DOHH2 (cell line): ENCODE measurements around the gene CYP4F3.

Source experiments
- EZH2phosphoT487 ChIP-seq: fragments of 200-600 bp; sonication (generic); IDR thresholded peaks from 2 replicates; pipeline ENCODE4 v1.6.1; 2017; ENCODE audit warnings: borderline replicate concordance, mild to moderate bottlenecking, antibody characterized with exemption, low read length, moderate library complexity, mixed read lengths
- TF ChIP-seq, protein P1 (sequence below): fragments of 200-600 bp; sonication (generic); IDR thresholded peaks from one replicate; pipeline ENCODE4 v1.5.1; 2014; ENCODE audit warnings: antibody characterized with exemption, mild to moderate bottlenecking, low read depth, low read length; ENCODE audit not compliant: poor library complexity, severe bottlenecking

DNA sequence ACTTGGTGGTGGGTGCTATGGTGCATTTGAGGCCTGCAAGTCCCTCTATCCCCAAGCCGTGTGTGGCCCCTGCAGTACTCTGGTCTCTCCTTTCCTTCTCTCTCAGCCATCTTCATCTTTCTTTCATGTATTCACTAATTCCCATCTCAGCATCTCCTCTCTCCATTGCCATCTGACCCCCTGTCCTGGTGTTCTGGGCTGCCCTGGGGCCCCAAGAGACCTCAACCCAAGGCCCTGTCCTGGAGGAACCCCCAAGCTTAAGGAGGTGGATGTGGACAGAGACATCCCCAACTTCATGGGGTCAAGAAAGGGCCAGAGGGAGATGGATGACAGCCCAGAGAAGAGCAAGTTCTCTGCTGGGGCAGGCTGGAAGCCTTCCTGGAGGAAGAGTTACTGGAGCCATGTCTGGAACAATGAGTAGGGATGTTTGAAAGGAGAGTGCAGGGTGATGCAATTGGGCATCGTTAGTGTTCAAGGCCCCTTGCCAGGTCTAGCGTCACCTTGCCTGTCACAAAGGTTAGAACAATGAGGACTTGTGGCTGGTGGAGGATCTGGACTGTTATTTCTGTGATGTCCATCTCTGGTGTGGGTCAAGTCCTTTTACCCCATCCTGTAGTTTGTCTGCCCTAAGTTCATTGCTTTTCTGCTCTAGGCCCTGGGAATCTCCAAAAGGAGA lies 3.5 kb downstream of the CYP4F3 start:
- TF ChIP-seq, protein P1, sequence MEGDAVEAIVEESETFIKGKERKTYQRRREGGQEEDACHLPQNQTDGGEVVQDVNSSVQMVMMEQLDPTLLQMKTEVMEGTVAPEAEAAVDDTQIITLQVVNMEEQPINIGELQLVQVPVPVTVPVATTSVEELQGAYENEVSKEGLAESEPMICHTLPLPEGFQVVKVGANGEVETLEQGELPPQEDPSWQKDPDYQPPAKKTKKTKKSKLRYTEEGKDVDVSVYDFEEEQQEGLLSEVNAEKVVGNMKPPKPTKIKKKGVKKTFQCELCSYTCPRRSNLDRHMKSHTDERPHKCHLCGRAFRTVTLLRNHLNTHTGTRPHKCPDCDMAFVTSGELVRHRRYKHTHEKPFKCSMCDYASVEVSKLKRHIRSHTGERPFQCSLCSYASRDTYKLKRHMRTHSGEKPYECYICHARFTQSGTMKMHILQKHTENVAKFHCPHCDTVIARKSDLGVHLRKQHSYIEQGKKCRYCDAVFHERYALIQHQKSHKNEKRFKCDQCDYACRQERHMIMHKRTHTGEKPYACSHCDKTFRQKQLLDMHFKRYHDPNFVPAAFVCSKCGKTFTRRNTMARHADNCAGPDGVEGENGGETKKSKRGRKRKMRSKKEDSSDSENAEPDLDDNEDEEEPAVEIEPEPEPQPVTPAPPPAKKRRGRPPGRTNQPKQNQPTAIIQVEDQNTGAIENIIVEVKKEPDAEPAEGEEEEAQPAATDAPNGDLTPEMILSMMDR: no peak
- no peak for TF ChIP-seq EZH2phosphoT487
